SK-N-SH (cell line): ENCODE measurements around the gene ZNF774. TPM values are rescaled to one million over a fixed set of nuclear protein-coding genes. Genes with fewer than 3 reads are reported as not detected.

ENCODE experiments used
- CTCF ChIA-PET: fragments of 300-600, 350-600 bp; formaldehyde crosslinking; extraction: SDS; loops from one replicate; lab custom pipeline; 2021; lab: Yijun Ruan, JAX
- POLR2A ChIA-PET: fragments of 350-600 bp; sonication (Branson Sonifier 250); formaldehyde crosslinking; extraction: SDS; loops from one replicate; lab custom pipeline; 2020; ENCODE audit warnings: antibody characterized with exemption, inconsistent platforms; lab: Yijun Ruan, JAX
- DNase-seq: peaks from one replicate; pipeline ENCODE4 v3.0.0; 2012
- H2AFZ ChIP-seq: fragments of 200-600 bp; sonication (generic); 2 replicates; pipeline ENCODE4 v1.8.1; 2016; ENCODE audit warnings: antibody characterized with exemption, mild to moderate bottlenecking, low read depth
- H3F3A ChIP-seq: fragments of 200-600 bp; sonication (generic); replicated peaks from 2 replicates; pipeline ENCODE3; 2016; ENCODE audit warnings: antibody characterized with exemption, mild to moderate bottlenecking; ENCODE audit not compliant: insufficient read depth
- H3K27ac ChIP-seq, 2 experiments: fragments of 200-500 bp in 1 of 2; fragments of 200-600 bp in 1 of 2; sonication (Bioruptor generic) in 1 of 2; sonication (generic), shearing (Covaris generic) in 1 of 2; 2 replicates each; pipeline versions ENCODE4 v1.5.1 to v1.6.1; 2014 to 2016; ENCODE audit warnings: low read depth in 2 of 2, inconsistent platforms in 1 of 2, low read length in 1 of 2, mild to moderate bottlenecking in 1 of 2, mixed read lengths in 1 of 2
- H3K27me3 ChIP-seq: fragments of 200-600 bp; sonication (generic), shearing (Covaris generic); 2 replicates; pipeline ENCODE4 v1.6.1; 2016; ENCODE audit warnings: mixed run types; ENCODE audit not compliant: insufficient read depth
- H3K36me3 ChIP-seq, 2 experiments: fragments of 200-500 bp in 1 of 2; fragments of 200-600 bp in 1 of 2; sonication (Bioruptor generic) in 1 of 2; sonication (generic) in 1 of 2; replicated peaks in 1 of 2; 2 replicates each; pipeline versions ENCODE3 to v1.5.1; 2014 to 2016; ENCODE audit warnings: low read length in 1 of 2, mild to moderate bottlenecking in 1 of 2; ENCODE audit not compliant: insufficient read depth in 2 of 2, control insufficient read depth in 1 of 2
- H3K4me1 ChIP-seq, 2 experiments: fragments of 200-500 bp in 1 of 2; fragments of 200-600 bp in 1 of 2; sonication (Bioruptor generic) in 1 of 2; sonication (generic), shearing (Covaris generic) in 1 of 2; 2 replicates each; pipeline versions ENCODE4 v1.5.1 to v1.6.1; 2014 to 2016; ENCODE audit warnings: low read depth in 1 of 2, low read length in 1 of 2, mixed run types in 1 of 2; ENCODE audit not compliant: insufficient read depth in 2 of 2, control insufficient read depth in 1 of 2
- H3K4me2 ChIP-seq: fragments of 200-600 bp; sonication (generic), shearing (Covaris generic); 2 replicates; pipeline ENCODE4 v1.6.1; 2017; ENCODE audit warnings: mixed run types
- H3K4me3 ChIP-seq, 2 experiments: fragments of 200-500 bp in 1 of 2; fragments of 200-600 bp in 1 of 2; sonication (Bioruptor generic) in 1 of 2; sonication (generic), shearing (Covaris generic) in 1 of 2; 2 replicates each; pipeline versions ENCODE4 v1.5.1 to v1.8.1; 2014 to 2016; ENCODE audit warnings: low read depth in 2 of 2, inconsistent platforms in 1 of 2, low read length in 1 of 2, mild to moderate bottlenecking in 1 of 2, mixed read lengths in 1 of 2, moderate library complexity in 1 of 2
- H3K79me2 ChIP-seq: fragments of 200-600 bp; sonication (generic); 2 replicates; pipeline ENCODE4 v1.8.1; 2017; ENCODE audit warnings: mild to moderate bottlenecking; ENCODE audit not compliant: insufficient read depth
- H3K9ac ChIP-seq: fragments of 200-600 bp; sonication (generic); 2 replicates; pipeline ENCODE4 v1.6.1; 2017; ENCODE audit warnings: mixed run types
- H3K9me2 ChIP-seq: fragments of 200-600 bp; sonication (generic); 2 replicates; pipeline ENCODE4 v1.6.1; 2017; ENCODE audit warnings: mixed run types
- H3K9me3 ChIP-seq: fragments of 200-600 bp; sonication (generic); 2 replicates; pipeline ENCODE4 v1.6.1; 2017; ENCODE audit warnings: mixed run types, mild to moderate bottlenecking, moderate library complexity
- H4K20me1 ChIP-seq: fragments of 200-600 bp; sonication (generic); 2 replicates; pipeline ENCODE4 v1.6.1; 2017; ENCODE audit warnings: mild to moderate bottlenecking, mixed run types; ENCODE audit not compliant: insufficient read depth
- CHD2 ChIP-seq: fragments of 150-350 bp; IDR thresholded peaks from 2 replicates; pipeline ENCODE4 v1.6.1; 2018; ENCODE audit warnings: low read length; ENCODE audit not compliant: partially characterized antibody
- EP300 ChIP-seq, 2 experiments: IDR thresholded peaks; 2 replicates each; pipeline versions ENCODE4 v1.4.0 to v1.6.1; 2012; ENCODE audit warnings: borderline replicate concordance in 1 of 2, low read depth in 1 of 2, low read length in 1 of 2
- EZH2phosphoT487 ChIP-seq: fragments of 200-600 bp; sonication (generic); IDR thresholded peaks from 2 replicates; pipeline ENCODE4 v1.6.1; 2017; ENCODE audit warnings: low read depth, mixed run types, mild to moderate bottlenecking, antibody characterized with exemption, moderate library complexity, borderline replicate concordance
- GABPA ChIP-seq: IDR thresholded peaks from 2 replicates; pipeline ENCODE4 v1.4.0; 2012; ENCODE audit warnings: low read depth, mild to moderate bottlenecking
- GATA2 ChIP-seq: sonication (generic); formaldehyde crosslinking; IDR thresholded peaks from 2 replicates; pipeline ENCODE4 v1.5.0; 2020; ENCODE audit warnings: mild to moderate bottlenecking, missing genetic modification reagents
- JUND ChIP-seq: IDR thresholded peaks from 2 replicates; pipeline ENCODE4 v1.4.0; 2012
- MEF2A ChIP-seq: IDR thresholded peaks from 2 replicates; pipeline ENCODE4 v1.4.0; 2012; ENCODE audit warnings: low read depth, borderline replicate concordance
- MXI1 ChIP-seq: IDR thresholded peaks from 2 replicates; pipeline ENCODE4 v1.6.1; 2012; ENCODE audit warnings: mild to moderate bottlenecking, low read depth, low read length, improper control_type of control experiment
- NFIC ChIP-seq: IDR thresholded peaks from 2 replicates; pipeline ENCODE4 v1.4.0; 2012; ENCODE audit warnings: borderline replicate concordance
- NRF1 ChIP-seq: IDR thresholded peaks from 2 replicates; pipeline ENCODE4 v1.6.1; 2012; ENCODE audit warnings: low read depth, mild to moderate bottlenecking, low read length
- PBX3 ChIP-seq: IDR thresholded peaks from 2 replicates; pipeline ENCODE4; 2012
- POLR2AphosphoS5 ChIP-seq: IDR thresholded peaks from 2 replicates; pipeline ENCODE4 v1.6.1; 2012; ENCODE audit warnings: low read depth, low read length
- RAD21 ChIP-seq: IDR thresholded peaks from 2 replicates; pipeline ENCODE4 v1.6.1; 2012; ENCODE audit warnings: mild to moderate bottlenecking, low read length
- REST ChIP-seq: IDR thresholded peaks from 2 replicates; pipeline ENCODE4 v1.6.1; 2012; ENCODE audit warnings: mild to moderate bottlenecking, low read depth, low read length, moderate library complexity
- SMC3 ChIP-seq: IDR thresholded peaks from 2 replicates; pipeline ENCODE4 v1.6.1; 2012; ENCODE audit warnings: low read depth, low read length, improper control_type of control experiment
- TAF1 ChIP-seq: IDR thresholded peaks from 2 replicates; pipeline ENCODE4 v1.6.1; 2012; ENCODE audit warnings: low read depth, mild to moderate bottlenecking, low read length, moderate library complexity, borderline replicate concordance
- TCF12 ChIP-seq: IDR thresholded peaks from 2 replicates; pipeline ENCODE4 v1.4.0; 2012
- TEAD4 ChIP-seq: IDR thresholded peaks from 2 replicates; pipeline ENCODE4 v1.4.0; 2012; ENCODE audit warnings: mild to moderate bottlenecking, borderline replicate concordance; ENCODE audit not compliant: insufficient read depth
- USF1 ChIP-seq: IDR thresholded peaks from 2 replicates; pipeline ENCODE4 v1.4.0; 2012; ENCODE audit warnings: low read depth, borderline replicate concordance
- ZBTB33 ChIP-seq: IDR thresholded peaks from 2 replicates; pipeline ENCODE4 v1.4.0; 2012; ENCODE audit warnings: low read depth, borderline replicate concordance
- WGBS: methylation state at CpG from one replicate; pipeline ENCODE4 v1.1.6; 2017; ENCODE audit warnings: low lambda C conversion rate; 5-methylcytosine and 5-hydroxymethylcytosine counted together
- polyA plus RNA-seq, 3 experiments: library from polyadenylated mRNA; depleted of rRNA; stranded (reverse); fragments of >200 nt; gene quantifications; 2 replicates each; pipeline ENCODE4 v1.2.3, GENCODE V29; 2012

ZNF774 gene
- polyA plus RNA-seq, 1 of the 3 experiments (the other 2 are of a cell fraction) = 1.8 TPM

GRCh38 chr15:90320885-90321278, 31.2 kb upstream of the ZNF774 start:
- H3K4me2 ChIP-seq = no peak overlapping the region
- no peak for DNase-seq
- POLR2A ChIA-PET = no interaction called here

GRCh38 chr15:90322538-90322937, 29.5 kb upstream of the ZNF774 start:
- Histone ChIP-seq H3K4me3 (no peak overlapping the region), H2AFZ (no peak overlapping the region), H3K4me1 (0 out of 4 replicates have a peak, but pooled peaks cover 0 to 5% of the 10 kb centered on the region in 2 experiments), H3K9me3 (no peaks in the 10 kb centered on the region), H3K9me2 (no peaks in the 10 kb centered on the region), H4K20me1 (no peaks in the 10 kb centered on the region), H3F3A (no peaks in the 10 kb centered on the region), H3K9ac (no peak overlapping the region), H3K4me2 (no peak overlapping the region), H3K27ac (no peak overlapping the region), H3K36me3 (no peaks in the 10 kb centered on the region), H3K79me2 (no peaks in the 10 kb centered on the region), H3K27me3 (no peaks in the 10 kb centered on the region)
- WGBS = 98% methylated on average over 3 of the region's 4 CpGs
- TF ChIP-seq TEAD4 (no peak), TAF1 (no peak), MXI1 (no peak), RAD21 (no peak), TCF12 (no peak), JUND (no peak), REST (no peak), GABPA (no peak), USF1 (no peak), EP300 (IDR thresholded peaks at IDR 0.05; ENCODE audit: borderline replicate concordance in 1 of 2, low read depth in 1 of 2, low read length in 1 of 2) (no peak), GATA2 (no peak), CHD2 (no peak), ZBTB33 (no peak), EZH2phosphoT487 (no peak), NRF1 (no peak), POLR2AphosphoS5 (no peak), PBX3 (no peak), MEF2A (no peak), SMC3 (no peak)
- DNase-seq = no peak
- ChIA-PET POLR2A (no interaction called here), CTCF (interaction anchor here (6.8 kb wide), 1 partner anchor 161 kb away, joined by 116 read pairs; no protein-coding TSS in a partner anchor)

More at GRCh38 chr15:90320885-90321278, 31.2 kb upstream of the ZNF774 start:
- Histone ChIP-seq H3K36me3 (no peaks in the 10 kb centered on the region), H3F3A (no peaks in the 10 kb centered on the region), H3K9ac (no peak overlapping the region)
- no peak for TF ChIP-seq GATA2
- TF ChIP-seq NFIC = no peak
- no peak for TF ChIP-seq TCF12
- TF ChIP-seq MXI1 = no peak
- no peak for TF ChIP-seq SMC3
- TF ChIP-seq JUND = no peak
- TF ChIP-seq, all 33 proteins: peak for 0
- H3K4me1 ChIP-seq = 0 out of 4 replicates have a peak, but pooled peaks cover 0 to 5% of the 10 kb centered on the region in 2 experiments
- H3K27ac ChIP-seq = no peak overlapping the region
- H3K27me3 ChIP-seq = no peaks in the 10 kb centered on the region
- WGBS = 75% methylated on average over 1 of the region's 1 CpG
- no peak overlapping the region for H3K4me3 ChIP-seq
- no peaks in the 10 kb centered on the region for H3K9me2 ChIP-seq
- H4K20me1 ChIP-seq = no peaks in the 10 kb centered on the region
- CTCF ChIA-PET = interaction anchor here (0.9 to 6.8 kb wide), 30 partner anchors 9 to 564 kb away, joined by 3 to 116 read pairs (median 8); partner anchors contain the start of genes FES, IQGAP1 and ZNF774
- no peaks in the 10 kb centered on the region for H3K9me3 ChIP-seq
- peak overlapping the region; percentile 77; the same call in 1 of the 2 replicates for H2AFZ ChIP-seq
- H3K79me2 ChIP-seq = no peaks in the 10 kb centered on the region
